IPS-NIHi7 (cell line): ENCODE measurements around the gene IQCN.

Experiments
- DNase-seq: peaks from one replicate; pipeline ENCODE4 v3.0.0; 2012; ENCODE audit warnings: mixed read lengths; ENCODE audit errors: extremely low spot score

Gene IQCN

GRCh38 chr19:18306888-18307260 is 32.6 kb upstream of the IQCN start:
- no peak for DNase-seq

- DNase-seq = no peak
Measured at GRCh38 chr19:18306209-18306887, 32.1 kb upstream of the IQCN start.

- peak; percentile 78 for DNase-seq
Measured at GRCh38 chr19:18304458-18305310, 30.4 kb upstream of the IQCN start.

GRCh38 chr19:18304208-18304457 is 29.9 kb upstream of the IQCN start:
- DNase-seq = no peak

GRCh38 chr19:18301718-18302111 is 27.5 kb upstream of the IQCN start:
- DNase-seq = no peak

- DNase-seq = no peak
Measured at GRCh38 chr19:18300930-18301717, 26.9 kb upstream of the IQCN start.

GRCh38 chr19:18299654-18300053 is 25.4 kb upstream of the IQCN start:
- DNase-seq = no peak

GRCh38 chr19:18298601-18299000 is 24.3 kb upstream of the IQCN start:
- no peak for DNase-seq

GRCh38 chr19:18297308-18297707 is 23.1 kb upstream of the IQCN start:
- no peak for DNase-seq

GRCh38 chr19:18295034-18295451 is 20.8 kb upstream of the IQCN start:
- no peak for DNase-seq

- peak; percentile 56 for DNase-seq
Measured at GRCh38 chr19:18294467-18294864, 20.2 kb upstream of the IQCN start.

- no peak for DNase-seq
Measured at GRCh38 chr19:18293642-18294466, 19.6 kb upstream of the IQCN start.

- DNase-seq = peak; percentile 91
Measured at GRCh38 chr19:18292810-18293641, 18.8 kb upstream of the IQCN start.

GRCh38 chr19:18292462-18292809 is 18.2 kb upstream of the IQCN start:
- no peak for DNase-seq

- peak; percentile 61 for DNase-seq
Measured at GRCh38 chr19:18291590-18292461, 17.6 kb upstream of the IQCN start.

- DNase-seq = no peak
Measured at GRCh38 chr19:18291019-18291524, 16.8 kb upstream of the IQCN start.

GRCh38 chr19:18290302-18291018 is 16.2 kb upstream of the IQCN start:
- DNase-seq = no peak

GRCh38 chr19:18289471-18290301 is 15.4 kb upstream of the IQCN start:
- DNase-seq = no peak
